ENCODE results near the gene GRK2. TPM values are rescaled to one million over a fixed set of nuclear protein-coding genes. Genes with fewer than 3 reads are reported as not detected.

GRK2 gene
- total and polyA plus RNA-seq, 3 donors from 2014 or later = 45.6 to 87.6 (median 64.3) TPM

- H3K27ac ChIP-seq = no peak overlapping the region
Observed at GRCh38 chr11:67247946-67248550, 18.2 kb upstream of the GRK2 start.

GRCh38 chr11:67248653-67249052, 17.6 kb upstream of the GRK2 start:
- H3K4me1 ChIP-seq = no peaks in the 10 kb centered on the region
- DNase-seq = no peak
- no peaks in the 10 kb centered on the region for H3K27me3 ChIP-seq
- TF ChIP-seq CTCF (IDR thresholded peaks at IDR 0.05) (no peak), POLR2A (IDR thresholded peaks at IDR 0.05) (no peak)
- H3K27ac ChIP-seq = no peak overlapping the region
- H3K9me3 ChIP-seq = no peaks in the 10 kb centered on the region
- intact Hi-C loops (cut with DNase I; ENCODE audit: low total_unique reads) = no loop called here
- no peak overlapping the region for H3K4me3 ChIP-seq
- H3K36me3 ChIP-seq (ENCODE audit: low read depth, missing control alignments) = no peaks in the 10 kb centered on the region

More at GRCh38 chr11:67247946-67248550, 18.2 kb upstream of the GRK2 start:
- Histone ChIP-seq H3K9me3 (no peaks in the 10 kb centered on the region), H3K36me3 (ENCODE audit: low read depth, missing control alignments) (no peaks in the 10 kb centered on the region), H3K4me1 (no peaks in the 10 kb centered on the region), H3K4me3 (no peak overlapping the region), H3K27me3 (no peaks in the 10 kb centered on the region)
- TF ChIP-seq POLR2A (IDR thresholded peaks at IDR 0.05) = no peak
- TF ChIP-seq CTCF (IDR thresholded peaks at IDR 0.05) = no peak
- no peak for DNase-seq
- 89 to 90% methylated on average over 5 of the region's 5 CpGs for WGBS, 2 donors
- intact Hi-C loops (cut with DNase I; ENCODE audit: low total_unique reads) = no loop called here

- H3K4me3 ChIP-seq = no peak overlapping the region
- H3K36me3 ChIP-seq (ENCODE audit: low read depth, missing control alignments) = no peaks in the 10 kb centered on the region
- DNase-seq = no peak
- WGBS, 2 donors = 91 to 93% methylated on average over 37 of the region's 37 CpGs
- TF ChIP-seq POLR2A (IDR thresholded peaks at IDR 0.05) = no peak
- no peak for TF ChIP-seq CTCF (IDR thresholded peaks at IDR 0.05)
- intact Hi-C loops (cut with DNase I; ENCODE audit: low total_unique reads) = no loop called here
- no peaks in the 10 kb centered on the region for H3K9me3 ChIP-seq
- H3K4me1 ChIP-seq = no peaks in the 10 kb centered on the region
- H3K27me3 ChIP-seq = no peaks in the 10 kb centered on the region
- H3K27ac ChIP-seq = no peak overlapping the region
Observed at GRCh38 chr11:67250059-67251043, 15.9 kb upstream of the GRK2 start.

GRCh38 chr11:67251841-67252240, 14.4 kb upstream of the GRK2 start:
- TF ChIP-seq CTCF (IDR thresholded peaks at IDR 0.05) (no peak), POLR2A (IDR thresholded peaks at IDR 0.05) (no peak)
- 78 to 86% methylated on average over 1 of the region's 1 CpG for WGBS, 2 donors
- intact Hi-C loops (cut with DNase I; ENCODE audit: low total_unique reads) = no loop called here
- Histone ChIP-seq H3K27ac (no peak overlapping the region), H3K36me3 (ENCODE audit: low read depth, missing control alignments) (no peaks in the 10 kb centered on the region), H3K27me3 (no peaks in the 10 kb centered on the region), H3K4me3 (no peak overlapping the region), H3K9me3 (no peaks in the 10 kb centered on the region), H3K4me1 (no peaks in the 10 kb centered on the region)
- DNase-seq = no peak

Measured in testis (tissue), 3 donors.